NCI-H2227 treated with DMSO at 0.1 percent for 48 hours (cell line): ENCODE measurements around the gene ACTMAP.
A peak's percentile ranks its signal among the peaks of the same experiment; 100 is the strongest.

Experiments
- DNase-seq: peaks from one replicate; lab custom pipeline; 2025; lab: John Stamatoyannopoulos, UW

Gene ACTMAP

DNA sequence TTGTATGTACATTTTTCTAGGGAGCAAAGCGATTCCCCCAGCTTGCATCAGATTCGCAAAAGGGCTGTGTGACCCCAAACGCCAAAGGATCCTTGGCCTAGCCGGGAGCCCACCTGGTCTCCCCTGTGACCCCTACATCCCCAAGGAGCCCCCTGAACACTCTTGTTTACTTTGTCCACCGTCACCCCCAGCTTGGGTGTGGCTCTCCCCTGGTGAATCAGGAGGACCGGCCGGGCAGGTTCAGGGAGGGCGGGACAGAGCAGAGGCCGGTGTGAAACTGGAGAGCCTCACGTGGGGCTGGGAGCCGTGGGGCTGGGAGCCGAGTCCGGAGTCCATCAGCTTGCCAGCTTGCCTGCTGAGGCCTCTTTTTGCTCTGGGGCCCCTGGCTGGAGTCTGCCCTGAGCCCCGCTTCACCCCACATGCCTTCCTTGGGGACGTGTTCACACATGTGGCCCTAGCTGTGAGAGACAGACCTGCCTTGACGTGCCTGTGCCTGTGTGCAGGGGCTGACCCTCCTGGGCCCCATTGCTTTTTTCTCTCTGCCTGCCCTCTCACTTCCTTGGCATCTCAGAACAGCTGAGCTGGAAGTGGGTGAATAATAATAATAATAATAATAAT lies 31.4 kb downstream of the ACTMAP start:
- no peak for DNase-seq

DNA sequence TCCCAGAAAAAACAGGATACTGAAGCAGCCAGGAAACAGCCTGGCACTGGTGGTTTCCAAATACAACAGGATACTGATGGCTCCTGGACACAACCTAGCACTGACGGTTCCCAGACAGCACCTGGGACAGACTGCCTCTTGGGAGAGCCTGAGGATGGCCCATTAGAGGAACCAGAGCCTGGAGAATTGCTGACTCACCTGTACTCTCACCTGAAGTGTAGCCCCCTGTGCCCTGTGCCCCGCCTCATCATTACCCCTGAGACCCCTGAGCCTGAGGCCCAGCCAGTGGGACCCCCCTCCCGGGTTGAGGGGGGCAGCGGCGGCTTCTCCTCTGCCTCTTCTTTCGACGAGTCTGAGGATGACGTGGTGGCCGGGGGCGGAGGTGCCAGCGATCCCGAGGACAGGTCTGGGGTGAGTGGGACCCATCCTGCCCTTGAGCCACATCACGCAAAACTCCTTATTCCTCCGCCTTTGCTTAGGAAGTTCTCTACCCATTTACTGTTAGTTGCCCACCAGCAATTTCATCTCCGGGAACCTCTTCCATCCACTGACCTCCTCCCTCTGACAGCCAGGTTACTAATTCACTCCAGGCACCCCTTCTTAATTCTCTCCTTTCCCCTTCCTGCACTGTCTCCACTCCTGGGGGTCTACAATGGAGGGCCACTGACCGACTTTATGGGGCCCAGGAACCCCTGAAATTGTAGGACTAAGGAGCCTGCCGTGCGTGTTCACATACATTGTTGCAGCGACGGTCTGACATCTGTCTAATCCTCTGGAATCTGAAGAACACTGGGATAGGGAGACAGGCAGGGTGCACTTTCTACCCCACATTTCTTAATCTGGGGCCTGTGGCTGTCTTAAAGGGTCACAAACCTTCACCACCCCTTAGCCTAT lies 32.1 kb downstream of the ACTMAP start:
- no peak for DNase-seq

DNA sequence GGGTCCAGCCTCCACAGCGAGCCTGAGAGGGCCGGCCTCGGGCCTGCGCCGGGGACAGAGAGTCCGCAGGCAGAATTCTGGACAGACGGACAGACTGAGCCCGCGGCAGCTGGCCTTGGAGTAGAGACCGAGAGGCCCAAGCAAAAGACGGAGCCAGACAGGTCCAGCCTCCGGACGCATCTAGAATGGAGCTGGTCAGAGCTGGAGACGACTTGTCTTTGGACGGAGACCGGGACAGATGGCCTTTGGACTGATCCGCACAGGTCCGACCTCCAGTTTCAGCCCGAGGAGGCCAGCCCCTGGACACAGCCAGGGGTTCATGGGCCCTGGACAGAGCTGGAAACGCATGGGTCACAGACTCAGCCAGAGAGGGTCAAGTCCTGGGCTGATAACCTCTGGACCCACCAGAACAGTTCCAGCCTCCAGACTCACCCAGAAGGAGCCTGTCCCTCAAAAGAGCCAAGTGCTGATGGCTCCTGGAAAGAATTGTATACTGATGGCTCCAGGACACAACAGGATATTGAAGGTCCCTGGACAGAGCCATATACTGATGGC lies 32.9 kb downstream of the ACTMAP start:
- no peak for DNase-seq

DNA sequence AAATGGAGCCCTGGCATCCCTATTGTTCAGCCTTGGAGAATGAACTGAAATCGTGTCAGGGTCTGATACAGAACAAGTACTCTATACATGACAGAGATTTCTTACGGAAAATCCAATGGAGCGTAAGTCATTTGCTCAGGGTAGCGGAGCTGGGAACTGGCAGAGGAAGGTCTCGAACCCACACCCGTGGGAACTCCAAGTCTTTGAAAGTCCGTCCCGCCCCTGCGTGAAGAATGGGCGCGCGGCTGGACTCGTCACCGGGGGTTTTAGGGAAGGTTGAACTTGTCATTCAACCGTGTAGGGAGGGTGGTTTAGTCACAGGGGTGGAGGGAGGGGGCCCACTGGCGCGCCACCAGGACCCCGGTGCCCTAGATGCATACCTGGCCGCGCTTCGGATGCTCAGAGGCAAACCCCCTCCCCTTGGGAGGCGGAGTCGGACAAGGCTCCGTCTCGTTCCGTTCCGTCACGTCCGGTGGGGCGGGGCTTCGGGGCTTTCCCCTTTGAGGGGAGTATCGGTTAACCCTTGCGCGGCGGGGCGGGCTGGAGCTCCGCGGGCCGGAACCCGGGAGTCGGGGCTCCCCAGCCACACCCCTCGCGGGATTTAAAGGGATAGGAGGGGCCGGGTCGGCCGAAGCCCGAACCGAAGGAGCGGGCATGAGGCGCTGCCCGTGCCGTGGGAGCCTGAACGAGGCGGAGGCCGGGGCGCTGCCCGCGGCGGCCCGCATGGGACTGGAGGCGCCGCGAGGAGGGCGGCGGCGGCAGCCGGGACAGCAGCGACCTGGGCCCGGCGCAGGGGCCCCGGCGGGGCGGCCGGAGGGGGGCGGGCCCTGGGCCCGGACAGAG lies 33.6 kb downstream of the ACTMAP start, which contains the start of the genes COQ8B and ITPKC:
COQ8B (minus strand) TSS at position 405 of the 843 bp plus-strand sequence. CDS start 2,254 bp downstream, outside the sequence.
ITPKC (plus strand) TSS at position 631 of the 843 bp plus-strand sequence; CDS start at position 655, 24 bp downstream.
- DNase-seq, result peak; percentile 99

DNA sequence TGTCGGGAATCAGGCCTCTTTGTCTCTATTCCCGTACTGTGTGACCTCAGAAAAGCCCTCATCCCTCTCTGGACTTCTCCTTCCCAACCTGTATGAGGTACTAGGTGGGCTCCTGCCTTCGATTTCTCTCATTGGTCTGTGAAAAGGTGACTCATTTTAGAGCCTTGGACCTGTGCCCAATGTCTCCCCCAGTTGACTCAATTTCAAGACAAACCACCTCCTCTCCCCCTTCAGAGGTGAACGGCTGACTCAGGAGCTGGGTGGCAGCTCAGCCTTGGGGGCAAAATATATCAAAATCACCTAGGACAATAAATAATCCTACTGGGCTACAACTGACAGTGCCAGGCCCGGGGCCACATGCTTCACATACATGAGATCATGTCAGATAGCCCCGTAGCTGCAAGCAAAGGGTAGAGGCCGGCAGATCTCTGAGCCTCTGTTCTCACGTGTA lies 34.2 kb downstream of the ACTMAP start:
- DNase-seq, result no peak

DNA sequence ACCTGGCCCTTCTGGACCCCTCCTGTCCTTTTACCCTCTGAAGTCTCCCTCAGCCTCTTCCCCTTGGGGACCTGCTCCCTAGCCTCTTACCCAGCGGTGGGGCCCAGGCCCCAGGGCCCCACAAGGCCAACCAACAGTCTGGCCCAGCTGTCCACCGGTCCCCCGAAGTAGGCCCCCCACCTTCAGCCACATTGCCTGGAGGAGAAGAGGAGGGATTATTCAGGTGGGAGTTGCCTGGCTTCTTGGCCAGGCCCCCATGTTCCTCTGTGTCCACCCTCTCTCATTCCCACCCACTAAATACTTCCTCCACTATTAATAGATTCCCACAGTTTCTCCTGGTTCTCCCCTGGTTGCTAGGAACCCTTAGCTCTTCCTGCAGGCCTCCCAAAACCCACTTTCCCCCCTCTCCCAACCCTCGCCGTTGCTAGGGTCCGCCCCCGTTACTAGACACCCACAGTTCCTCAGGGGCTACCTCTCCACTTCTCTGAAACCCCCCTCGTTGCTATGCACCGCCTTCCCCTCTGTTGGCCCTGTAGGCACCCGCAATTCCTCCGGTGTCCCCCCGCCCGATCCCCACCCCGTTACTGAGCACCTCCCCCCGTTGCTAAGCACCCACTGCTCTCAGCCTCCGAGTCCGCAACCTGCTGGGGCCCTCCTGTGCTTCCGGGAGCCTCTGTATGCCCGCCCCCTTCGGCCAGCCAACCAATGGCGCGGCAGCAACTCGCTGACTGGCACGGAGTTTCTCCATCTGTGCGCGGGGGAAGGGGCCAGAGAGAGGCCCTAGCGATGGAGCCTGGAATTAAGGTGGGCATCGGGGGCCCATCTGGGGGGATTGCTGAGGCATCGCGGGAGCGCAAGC lies 35.6 kb downstream of the ACTMAP start:
- DNase-seq, result peak; percentile 100

DNA sequence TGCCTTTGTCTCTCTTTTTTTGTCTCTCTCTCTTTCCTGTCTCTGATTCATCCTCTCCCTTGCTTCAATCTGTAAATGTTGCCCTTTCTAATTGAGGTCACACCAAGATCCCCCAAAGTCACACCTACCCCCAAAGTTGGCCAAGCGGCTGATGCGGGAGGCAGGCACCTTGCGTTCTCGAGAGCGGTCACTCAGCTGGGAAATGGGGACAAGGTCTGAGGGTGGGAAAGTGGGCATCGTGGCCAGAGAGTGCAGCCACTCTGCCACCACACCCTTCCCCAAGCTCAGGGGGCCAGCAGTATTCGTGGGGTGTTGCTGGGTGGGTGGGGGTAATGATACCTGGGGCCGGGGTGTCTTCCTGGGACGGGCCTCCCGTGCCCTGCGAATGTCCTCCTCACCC lies 36.3 kb downstream of the ACTMAP start:
- no peak for DNase-seq

DNA sequence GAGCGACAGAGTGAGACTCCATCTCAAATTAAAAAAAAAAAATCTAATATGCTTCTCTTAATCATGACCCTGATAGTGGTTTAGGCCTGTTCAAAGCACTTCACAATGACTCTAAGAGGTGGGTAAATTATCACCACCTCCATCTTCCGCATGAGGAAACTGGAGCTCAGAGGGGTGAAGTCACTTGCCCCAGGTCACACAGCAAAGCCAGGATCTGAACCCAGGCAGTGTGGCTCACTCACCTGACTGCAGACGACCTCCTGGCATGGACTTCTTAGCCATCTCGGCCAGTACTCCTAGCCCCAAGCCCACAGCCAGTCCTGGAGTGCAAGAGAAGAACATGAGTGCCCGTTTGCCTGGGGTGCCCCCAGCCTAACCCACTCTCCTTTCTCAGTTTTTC lies 40.5 kb downstream of the ACTMAP start:
- no peak for DNase-seq

DNA sequence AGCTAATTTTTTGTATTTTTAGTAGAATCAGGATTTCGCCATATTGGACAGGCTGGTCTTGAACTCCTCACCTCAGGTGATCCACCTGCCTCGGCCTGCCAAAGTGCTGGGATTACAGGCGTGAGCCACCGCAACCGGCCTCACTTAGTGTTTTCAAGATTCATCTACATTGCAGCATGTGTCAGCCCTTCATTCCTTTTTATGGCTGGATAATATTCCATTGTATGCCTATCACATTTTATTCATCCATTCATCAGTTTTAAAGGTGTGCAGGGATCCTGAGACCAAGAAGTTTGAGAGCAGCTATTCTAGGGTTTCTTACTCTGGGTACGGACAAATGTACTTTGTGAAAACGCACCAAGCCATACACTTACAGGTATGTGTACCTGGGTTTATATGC lies 42.7 kb downstream of the ACTMAP start:
- DNase-seq, result no peak

DNA sequence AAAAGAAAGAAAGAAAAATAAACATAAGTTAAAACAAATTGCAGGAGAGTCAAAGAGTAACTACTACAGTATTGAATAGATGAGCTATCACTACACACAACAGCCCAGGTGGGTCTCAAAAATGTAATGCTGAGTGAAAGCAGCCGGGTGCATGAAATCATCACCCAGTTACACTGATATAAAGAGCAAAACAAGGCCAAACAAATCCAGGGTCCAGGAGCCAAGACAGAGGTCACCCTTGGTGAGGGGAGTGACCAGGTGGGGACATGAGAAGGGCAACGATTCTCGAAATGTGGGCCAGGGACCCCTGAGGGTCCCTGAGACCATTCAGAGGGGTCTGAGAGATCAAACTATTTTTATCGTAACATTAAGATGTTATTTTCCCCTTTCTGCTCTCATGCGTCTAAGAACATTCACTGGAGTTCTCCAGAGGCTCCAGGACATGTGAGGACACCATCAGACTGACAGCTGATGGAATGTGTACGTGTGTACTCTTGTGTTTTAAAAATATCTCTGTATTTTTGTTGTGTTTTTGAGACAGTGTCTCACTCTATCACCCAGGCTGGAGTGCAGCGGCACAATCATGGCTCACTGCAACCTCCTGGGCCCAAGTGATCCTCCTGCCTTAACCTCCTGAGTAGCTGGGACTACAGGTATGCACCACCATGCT lies 44.2 kb downstream of the ACTMAP start:
- DNase-seq, result no peak

DNA sequence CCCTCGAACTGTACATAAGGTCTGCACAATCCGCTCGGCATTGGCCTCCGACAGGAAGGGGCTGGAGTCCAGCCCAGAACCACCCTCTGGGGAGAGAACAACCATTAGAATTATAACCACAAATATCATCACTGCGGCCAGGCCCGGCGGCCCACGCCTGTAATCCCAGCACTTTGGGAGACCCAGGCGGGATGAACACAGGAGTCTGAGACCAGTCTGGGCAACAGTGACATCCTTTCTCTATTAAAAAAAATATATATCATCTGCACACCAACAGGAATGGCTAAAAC lies 45.0 kb downstream of the ACTMAP start:
- DNase-seq, result no peak

DNA sequence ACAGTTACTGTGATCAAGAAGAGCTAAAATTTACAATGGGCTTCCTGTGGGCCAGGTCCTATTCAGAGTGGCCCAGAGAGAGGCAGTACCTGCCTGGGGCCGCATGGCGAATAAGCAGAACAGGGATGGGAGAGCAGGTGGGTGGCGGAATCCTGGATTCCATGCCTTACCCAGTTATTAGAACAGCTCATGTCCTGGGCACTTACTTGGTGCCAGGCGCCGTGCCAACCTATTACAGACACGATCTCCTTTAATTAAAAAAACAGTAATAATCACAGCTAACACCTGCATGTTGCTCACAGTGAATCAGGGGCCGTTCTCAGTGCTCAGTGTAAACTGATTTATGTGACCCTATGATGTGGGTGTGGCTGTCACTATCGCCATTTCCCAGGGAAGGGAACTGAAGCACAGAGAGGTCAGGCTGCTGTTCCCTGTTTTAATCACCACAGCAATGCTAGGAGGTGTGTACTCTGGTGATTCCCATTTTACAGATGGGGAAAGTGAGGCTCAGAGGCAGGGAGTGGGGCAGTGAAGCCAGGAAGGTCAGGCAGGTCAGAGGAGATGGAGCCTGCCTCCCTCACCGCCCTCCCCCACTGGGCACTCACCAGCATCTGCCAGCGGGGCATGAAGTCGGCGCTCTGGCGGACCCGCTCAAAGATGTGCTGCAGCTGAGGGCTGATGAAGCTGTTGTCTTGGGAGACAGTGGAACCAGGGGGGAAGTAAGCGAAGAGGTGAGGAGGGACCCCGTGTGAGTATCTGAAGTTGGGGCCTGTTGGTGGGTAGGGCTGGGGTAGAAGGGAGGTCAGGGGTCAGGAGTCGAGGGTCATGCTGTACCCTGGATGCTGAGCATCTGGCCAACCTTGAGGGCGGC lies 45.6 kb downstream of the ACTMAP start:
- no peak for DNase-seq

DNA sequence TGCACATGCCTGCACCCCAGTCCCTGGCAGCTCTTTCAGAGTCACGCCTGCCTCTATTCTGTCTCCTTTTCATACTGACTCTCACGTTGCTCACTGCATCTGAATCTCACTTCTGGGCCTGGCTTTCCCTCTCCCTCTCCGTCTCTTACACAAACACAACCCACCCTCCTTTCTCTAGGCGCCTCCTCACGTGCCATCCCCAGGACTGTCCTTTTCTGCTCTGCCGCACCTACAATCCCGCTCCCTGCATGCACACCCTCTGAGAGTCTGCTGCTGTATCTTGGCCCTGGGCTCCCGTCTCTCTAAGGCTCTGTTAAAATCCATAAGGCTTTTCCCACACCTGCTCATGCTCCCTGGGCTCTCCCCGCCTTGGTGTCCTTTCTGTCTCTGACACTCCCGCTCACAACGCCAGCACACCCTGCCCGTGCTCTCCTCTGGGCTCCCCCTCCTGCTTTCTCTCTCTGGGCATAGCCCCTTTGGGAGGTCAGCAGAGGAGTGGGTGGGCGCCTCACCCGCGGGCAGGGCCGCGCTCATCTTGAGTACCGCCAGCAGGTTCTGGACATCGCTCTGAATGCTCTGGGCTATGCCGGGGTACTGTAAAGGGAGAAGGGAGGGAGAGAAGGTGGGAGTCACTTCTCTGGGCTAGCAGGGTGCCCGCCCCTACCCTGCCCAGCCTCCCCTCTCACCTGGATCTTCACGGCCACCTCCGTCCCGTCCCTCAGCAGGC lies 47.1 kb downstream of the ACTMAP start:
- peak; percentile 23 for DNase-seq

DNA sequence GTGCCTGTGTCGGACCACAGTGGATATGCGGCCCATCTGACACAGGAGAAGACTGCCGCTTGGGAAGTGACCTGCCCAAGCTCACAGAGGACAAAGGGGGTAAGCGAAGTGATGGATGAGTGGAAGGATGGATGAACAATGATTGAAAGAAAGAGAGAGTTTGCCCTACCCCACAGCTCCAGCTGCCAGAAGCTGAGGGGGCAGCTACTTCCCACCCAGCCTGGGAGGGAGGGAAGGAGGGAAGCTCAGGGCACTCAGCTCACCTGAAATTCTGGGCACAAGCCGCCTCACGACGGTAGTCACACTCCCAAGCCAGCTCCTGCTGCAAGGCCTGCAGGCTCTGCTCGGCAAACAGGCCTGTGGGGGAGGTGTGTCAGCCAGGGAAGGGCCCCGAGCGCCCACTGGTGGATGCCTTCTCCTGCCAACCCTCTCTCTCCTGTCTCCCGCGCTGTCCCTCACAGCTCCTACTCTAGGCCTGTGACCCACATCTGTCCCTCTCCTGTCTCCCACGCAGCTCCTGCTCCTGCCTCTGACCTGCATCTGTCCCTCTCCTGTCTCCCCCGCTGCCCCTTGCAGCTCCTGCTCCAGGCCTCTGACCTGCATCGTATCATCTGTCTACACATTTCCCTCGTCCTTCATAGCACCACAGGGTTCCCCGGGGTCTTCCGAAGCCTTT lies 47.8 kb downstream of the ACTMAP start:
- peak; percentile 79 for DNase-seq

DNA sequence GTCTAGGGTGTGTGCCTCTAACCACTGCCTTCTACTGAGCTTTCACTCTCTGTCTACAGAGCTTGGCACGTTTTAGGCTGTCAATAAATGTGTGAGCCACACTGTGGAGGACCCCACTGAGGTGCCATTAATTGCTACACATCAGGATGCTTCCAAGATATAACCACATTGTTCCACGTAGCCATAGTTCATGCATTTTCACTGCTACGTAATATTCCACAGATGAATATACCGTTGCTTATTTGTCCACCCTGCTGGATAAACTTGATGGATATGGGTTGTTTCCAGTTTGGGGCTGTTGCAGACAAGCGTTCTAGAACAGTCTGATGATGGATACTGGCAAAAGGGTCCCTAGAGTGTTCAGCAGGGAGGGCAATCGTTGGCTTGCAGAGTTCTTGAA lies 48.5 kb downstream of the ACTMAP start:
- no peak for DNase-seq

DNA sequence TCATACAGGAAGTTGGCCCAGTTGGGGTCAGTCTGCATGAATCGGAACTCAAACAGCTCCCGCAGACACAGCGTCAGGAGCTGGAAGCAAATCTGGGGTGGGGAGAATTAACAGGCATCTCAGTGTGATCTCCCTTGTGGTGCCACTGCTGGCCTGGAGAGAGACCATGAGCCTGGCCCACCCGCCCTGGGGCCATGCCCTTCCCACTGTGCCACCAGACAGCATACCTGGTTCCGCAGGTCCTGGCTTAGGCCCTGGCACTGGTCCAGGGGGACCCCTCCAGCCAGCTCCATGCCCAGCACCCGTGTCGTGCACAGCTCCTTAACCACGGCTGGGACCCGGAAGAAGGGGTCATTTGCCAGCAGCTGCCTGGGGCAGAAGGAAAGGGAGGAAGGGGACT lies 50.2 kb downstream of the ACTMAP start:
- no peak for DNase-seq

DNA sequence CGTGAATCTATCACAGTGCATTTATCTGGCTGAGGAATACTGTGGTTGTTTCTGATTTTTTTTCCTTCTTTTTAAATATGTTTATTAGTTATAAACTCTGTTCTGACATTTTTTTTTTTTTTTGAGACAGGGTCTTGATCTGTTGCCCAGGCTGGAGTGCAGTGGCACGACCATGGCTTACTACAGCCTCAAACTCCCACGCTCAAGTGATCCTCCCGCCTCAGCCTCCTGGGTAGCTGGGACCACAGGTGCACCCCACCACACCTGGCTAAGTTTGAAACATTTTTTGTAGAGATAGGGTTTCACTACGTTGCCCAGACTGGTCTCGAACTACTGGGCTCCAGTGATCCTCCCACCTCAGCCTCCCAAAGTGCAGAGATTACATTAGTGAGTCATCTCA lies 53.3 kb downstream of the ACTMAP start:
- DNase-seq, result no peak

DNA sequence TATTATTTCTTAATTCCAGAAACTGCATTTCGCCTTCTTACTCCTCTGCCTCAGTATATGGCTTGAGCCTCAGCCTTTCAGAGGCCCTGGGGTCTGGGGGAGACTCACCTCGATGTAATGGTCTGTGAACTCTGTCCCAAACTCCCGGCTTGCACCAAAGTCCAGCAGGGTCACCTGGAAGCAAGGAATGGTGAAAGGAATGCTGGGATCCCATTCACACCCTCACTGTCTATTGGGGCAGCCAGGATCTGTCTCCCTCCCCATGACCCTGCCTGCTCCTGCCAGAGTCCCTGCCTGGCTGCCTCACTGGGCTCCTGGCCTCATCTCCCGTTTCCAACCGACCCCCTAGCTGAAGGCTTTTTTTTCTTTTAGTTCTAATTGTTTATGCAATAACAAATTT lies 54.4 kb downstream of the ACTMAP start:
- DNase-seq, result no peak
